K562 (cell line): ENCODE measurements around the gene KCTD6. TPM values are rescaled to one million over a fixed set of nuclear protein-coding genes. Genes with fewer than 3 reads are reported as not detected.

Experiments
- ATAC-seq: fragments of 200-7000 bp; cut with Tn5 transposase; 3 replicates; pipeline ENCODE4 v1.9.1; 2020; ENCODE audit warnings: moderate library complexity
- BruUV-seq: library from RNA; stranded (reverse); fragments of 400-500 nt; replicated peaks from 2 replicates; lab custom pipeline; 2021; lab: Mats Ljungman, UMichigan
- CTCF ChIA-PET: fragments of 300-600 bp; formaldehyde crosslinking; extraction: SDS; loops from one replicate; lab custom pipeline; 2021; ENCODE audit warnings: low intra/inter-chr PET ratio; lab: Yijun Ruan, JAX
- POLR2A ChIA-PET: fragments of 300-600, 350-650 bp; sonication (Branson Sonifier 250); formaldehyde crosslinking; extraction: SDS; loops from one replicate; lab custom pipeline; 2021; ENCODE audit warnings: antibody characterized with exemption, inconsistent platforms; lab: Yijun Ruan, JAX
- DNase-seq, 4 experiments: peaks; one replicate each; pipeline versions ENCODE4 v3.0.0 to v3.0.0-alpha.2; 2011 to 2018; ENCODE audit warnings: low spot score in 3 of 4, mixed read lengths in 3 of 4; ENCODE audit errors: extremely low read depth in 1 of 4
- FAIRE-seq: peaks from 2 replicates; lab custom pipeline; 2011; peaks lifted over from hg19 to GRCh38; lab: Jason Lieb, UNC
- H2AFZ ChIP-seq: 2 replicates; pipeline ENCODE4 v1.6.0; 2011; ENCODE audit warnings: low read depth, low read length, control low read depth, inconsistent platforms
- H3K27ac ChIP-seq: fragments of 200-600 bp; 3 replicates; pipeline ENCODE4 v1.8.0; 2011; ENCODE audit warnings: low read depth, mild to moderate bottlenecking, control low read depth, inconsistent platforms, low read length, moderate library complexity, mixed read lengths; ENCODE audit errors: extremely low read depth
- H3K27me3 ChIP-seq, 2 experiments: fragments of 300-600 bp in 1 of 2; 2 replicates in 1 of 2; 3 replicates in 1 of 2; pipeline versions ENCODE4 v1.6.0 to v1.8.0; 2011; ENCODE audit warnings: inconsistent platforms in 2 of 2, low read length in 2 of 2, mild to moderate bottlenecking in 1 of 2, mixed read lengths in 1 of 2, moderate library complexity in 1 of 2; ENCODE audit not compliant: control insufficient read depth in 2 of 2, insufficient read depth in 2 of 2
- H3K36me3 ChIP-seq: fragments of 300-600 bp; 3 replicates; pipeline ENCODE4 v1.8.0; 2011; ENCODE audit warnings: mild to moderate bottlenecking, low read length, inconsistent platforms; ENCODE audit not compliant: control insufficient read depth, insufficient read depth
- H3K4me1 ChIP-seq, 2 experiments: fragments of 200-600 bp in 1 of 2; replicated peaks in 1 of 2; 2 replicates in 1 of 2; 3 replicates in 1 of 2; pipeline versions ENCODE4 v1.5.1 to v1.8.0; 2011; ENCODE audit warnings: inconsistent platforms in 2 of 2, low read length in 2 of 2, mild to moderate bottlenecking in 1 of 2, mixed read lengths in 1 of 2, moderate library complexity in 1 of 2; ENCODE audit not compliant: control insufficient read depth in 2 of 2, insufficient read depth in 2 of 2
- H3K4me2 ChIP-seq: 2 replicates; pipeline ENCODE4 v1.6.1; 2011; ENCODE audit warnings: low read length, control low read depth, inconsistent platforms, mixed read lengths; ENCODE audit not compliant: insufficient read depth
- H3K4me3 ChIP-seq: fragments of 200-600 bp; sonication (generic), shearing (Covaris generic); 2 replicates; pipeline ENCODE4 v1.5.1; 2016; ENCODE audit warnings: control low read depth, inconsistent platforms
- H3K79me2 ChIP-seq: fragments of 200-600 bp; 3 replicates; pipeline ENCODE4 v1.8.0; 2011; ENCODE audit warnings: low read length, inconsistent platforms; ENCODE audit not compliant: control insufficient read depth, insufficient read depth
- H3K9ac ChIP-seq, 2 experiments: 2 replicates each; pipeline versions ENCODE4 v1.6.0 to v1.6.1; 2011; ENCODE audit warnings: low read depth in 2 of 2, low read length in 2 of 2, control low read depth in 1 of 2, inconsistent platforms in 1 of 2, mild to moderate bottlenecking in 1 of 2, mixed read lengths in 1 of 2; ENCODE audit not compliant: insufficient read depth in 1 of 2
- H3K9me1 ChIP-seq: one replicate; pipeline ENCODE4 v1.6.0; 2011; ENCODE audit warnings: inconsistent platforms, mild to moderate bottlenecking, low read length, moderate library complexity; ENCODE audit not compliant: control insufficient read depth, insufficient read depth
- H3K9me3 ChIP-seq: replicated peaks from 2 replicates; pipeline ENCODE4 v1.5.1; 2011; ENCODE audit warnings: low read depth, low read length, inconsistent platforms; ENCODE audit not compliant: control insufficient read depth, insufficient read depth
- H4K20me1 ChIP-seq: replicated peaks from 2 replicates; pipeline ENCODE4 v1.6.1; 2011; ENCODE audit warnings: low read length, inconsistent platforms, mixed read lengths; ENCODE audit not compliant: control insufficient read depth, insufficient read depth
- HDGF ChIP-seq: fragments of 450-650 bp; IDR thresholded peaks from 2 replicates; pipeline ENCODE4 v1.6.1; 2016
- KDM5B ChIP-seq: fragments of 200-600 bp; sonication (generic); IDR thresholded peaks from 2 replicates; pipeline ENCODE4 v1.6.1; 2012; ENCODE audit warnings: low read depth, mild to moderate bottlenecking, moderate library complexity, low read length, control low read depth, inconsistent platforms; ENCODE audit not compliant: insufficient replicate concordance
- SMARCC2 ChIP-seq: fragments of 450-650 bp; IDR thresholded peaks from 2 replicates; pipeline ENCODE4 v1.6.1; 2017; ENCODE audit warnings: antibody characterized with exemption, moderate library complexity, mild to moderate bottlenecking, low read depth
- WGBS: fragments of 100-300 bp; shearing (Covaris generic); methylation state at CpG from one replicate; pipeline ENCODE4 v1.1.6; 2016; ENCODE audit warnings: low coverage, mixed read lengths; ENCODE audit not compliant: insufficient coverage; ENCODE audit errors: missing lambda C conversion rate; 5-methylcytosine and 5-hydroxymethylcytosine counted together
- in situ Hi-C: fragments of 300-500 bp; cut with MboI; formaldehyde crosslinking; loops from 4 replicates; pipeline ENCODE4 v1.15.0; 2018; ENCODE audit warnings: inconsistent platforms, mixed read lengths
- intact Hi-C: fragments of 100-400 bp; cut with micrococcal nuclease; formaldehyde crosslinking; loops from 2 replicates; pipeline ENCODE4 v1.14.2; 2022
- polyA plus RNA-seq, 8 experiments: library from polyadenylated mRNA; depleted of rRNA in 4 of 8; stranded (reverse) in 5 of 8; unstranded in 3 of 8; fragments of >200 nt; fragmentation: Nextera tagmentation in 2 of 8; fragmentation: Illumina TruSeq in 1 of 8; extraction: Ambion mirVana in 2 of 8; extraction: Trizol in 1 of 8; gene quantifications; 2 replicates each; pipeline versions ENCODE4 v1.2.1 to v1.2.3, GENCODE V29; 2011 to 2014; ENCODE audit warnings: inconsistent platforms in 1 of 8, missing spikeins in 1 of 8
- total RNA-seq, 7 experiments: library from RNA; depleted of rRNA in 6 of 7; stranded (reverse); fragments of >200 nt in 6 of 7; fragmentation: Illumina TruSeq in 2 of 7; extraction: Trizol in 2 of 7; gene quantifications; 2 replicates each; pipeline versions ENCODE4 v1.2.1 to v1.2.3, GENCODE V29; 2011 to 2021; ENCODE audit warnings: low replicate concordance in 1 of 7
- TF ChIP-seq, protein P1 (sequence below), 2 experiments: fragments of 450-650 bp in 1 of 2; sonication (generic) in 1 of 2; formaldehyde crosslinking in 1 of 2; IDR thresholded peaks in 1 of 2; conservative IDR thresholded peaks in 1 of 2; 2 replicates each; pipeline versions ENCODE4 v1.6.1 to v1.8.1; 2016 to 2023; ENCODE audit warnings: mild to moderate bottlenecking in 2 of 2, moderate library complexity in 2 of 2, inconsistent platforms in 1 of 2, missing genetic modification reagents in 1 of 2
- TF ChIP-seq, protein P2 (sequence below): fragments of 450-650 bp; formaldehyde crosslinking; IDR thresholded peaks from 2 replicates; pipeline ENCODE4 v1.4.0; 2020; ENCODE audit warnings: mild to moderate bottlenecking

The KCTD6 gene
- total and polyA plus RNA-seq, 9 of the 15 experiments (the other 6 are each of a cell fraction or from before 2014, with no cell fraction given): 2.1 to 5.9 (median 4.5) TPM

DNA sequence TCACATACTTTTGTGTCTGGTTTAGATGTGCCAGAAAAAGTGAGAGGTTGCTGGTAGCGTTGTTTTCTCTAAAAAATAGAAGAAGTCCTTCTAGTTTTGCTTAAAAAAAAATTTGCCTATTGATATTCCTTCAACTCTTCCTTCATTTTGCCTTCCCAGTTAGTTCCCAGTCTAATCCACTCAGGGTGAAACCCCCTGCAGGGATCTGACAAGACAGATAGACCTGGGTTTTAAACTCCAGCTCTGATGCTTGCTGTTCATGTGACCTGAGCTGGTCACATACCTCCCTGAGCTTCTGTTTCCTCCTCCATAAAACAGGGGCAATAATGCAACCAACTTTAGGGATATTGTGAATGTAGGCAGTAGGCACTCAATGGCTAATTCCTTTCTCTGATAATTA lies 18.6 kb upstream of the KCTD6 start:
- no TSS peak for BruUV-seq
- Histone ChIP-seq H4K20me1 (no peaks in the 10 kb centered on the region), H3K9ac (no peak overlapping the region), H3K9me1 (no peaks in the 10 kb centered on the region), H3K4me2 (no peak overlapping the region), H3K4me1 (peaks cover 0 to 10% of the 10 kb centered on the region in 2 experiments; a peak in 4 of 5 replicates), H3K9me3 (no peaks in the 10 kb centered on the region), H2AFZ (no peak overlapping the region), H3K79me2 (no peaks in the 10 kb centered on the region), H3K27me3 (no peaks in the 10 kb centered on the region), H3K36me3 (no peaks in the 10 kb centered on the region), H3K4me3 (no peak overlapping the region), H3K27ac (no peak overlapping the region)
- DNase-seq (no peak), ATAC-seq (no peak), FAIRE-seq (no peak)
- CTCF ChIA-PET: no interaction called here
- no CpG with 5 or more reads among the region's 1 CpG for WGBS
- POLR2A ChIA-PET: no interaction called here
- in situ Hi-C loops: no loop called here
- intact Hi-C loops: no loop called here
- TF ChIP-seq, protein P1, sequence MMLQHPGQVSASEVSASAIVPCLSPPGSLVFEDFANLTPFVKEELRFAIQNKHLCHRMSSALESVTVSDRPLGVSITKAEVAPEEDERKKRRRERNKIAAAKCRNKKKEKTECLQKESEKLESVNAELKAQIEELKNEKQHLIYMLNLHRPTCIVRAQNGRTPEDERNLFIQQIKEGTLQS (IDR thresholded peaks at IDR 0.05): no peak
- TF ChIP-seq, protein P1 (CRISPR knock-in tag; conservative IDR thresholded peaks at IDR 0.05): no peak
- TF ChIP-seq SMARCC2 (no peak), HDGF (no peak)

DNA sequence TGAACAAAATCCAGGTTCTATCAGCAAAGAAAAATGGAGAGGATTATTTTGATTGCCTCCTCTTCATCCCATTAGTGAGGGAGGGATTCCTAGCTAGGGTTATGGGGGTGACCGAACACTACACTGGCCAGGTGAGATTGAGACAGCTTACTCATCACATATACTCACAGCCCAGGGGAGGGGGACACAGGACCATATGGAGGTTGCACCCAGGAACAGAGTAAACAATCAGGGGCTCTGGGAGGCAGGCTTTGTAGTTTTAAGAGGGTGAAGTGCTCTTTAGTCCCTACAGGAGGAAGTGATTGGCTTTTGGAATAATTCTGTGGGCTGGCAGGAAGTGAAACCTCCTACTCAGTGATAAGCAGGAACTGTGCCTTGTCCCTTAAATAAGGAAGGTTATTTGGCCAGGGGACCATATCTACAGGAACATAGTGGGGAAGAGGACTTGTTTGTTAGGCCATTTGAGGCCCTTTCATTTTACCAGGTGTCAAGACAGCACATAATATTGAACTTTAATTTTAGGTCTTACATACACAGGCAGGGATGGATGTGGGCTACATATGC lies 17.5 kb upstream of the KCTD6 start:
- ATAC-seq (no peak), DNase-seq (no peak), FAIRE-seq (no peak)
- peaks cover 0 to 10% of the 10 kb centered on the region in 2 experiments; a peak in 4 of 5 replicates for H3K4me1 ChIP-seq
- H3K27ac ChIP-seq: no peak overlapping the region
- TF ChIP-seq KDM5B: no peak
- TF ChIP-seq, protein P2, sequence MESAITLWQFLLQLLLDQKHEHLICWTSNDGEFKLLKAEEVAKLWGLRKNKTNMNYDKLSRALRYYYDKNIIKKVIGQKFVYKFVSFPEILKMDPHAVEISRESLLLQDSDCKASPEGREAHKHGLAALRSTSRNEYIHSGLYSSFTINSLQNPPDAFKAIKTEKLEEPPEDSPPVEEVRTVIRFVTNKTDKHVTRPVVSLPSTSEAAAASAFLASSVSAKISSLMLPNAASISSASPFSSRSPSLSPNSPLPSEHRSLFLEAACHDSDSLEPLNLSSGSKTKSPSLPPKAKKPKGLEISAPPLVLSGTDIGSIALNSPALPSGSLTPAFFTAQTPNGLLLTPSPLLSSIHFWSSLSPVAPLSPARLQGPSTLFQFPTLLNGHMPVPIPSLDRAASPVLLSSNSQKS (CRISPR knock-in tag): no peak
- ChIA-PET CTCF (no interaction called here), POLR2A (interaction anchor here (0.6 to 0.8 kb wide), 3 partner anchors 13 to 1448 kb away, joined by 3 read pairs; no protein-coding TSS in a partner anchor)
- H3K4me2 ChIP-seq: no peak overlapping the region
- no peaks in the 10 kb centered on the region for H3K9me1 ChIP-seq
- H2AFZ ChIP-seq: no peak overlapping the region
- H4K20me1 ChIP-seq: no peaks in the 10 kb centered on the region
- no peak overlapping the region for H3K9ac ChIP-seq
- H3K79me2 ChIP-seq: no peaks in the 10 kb centered on the region
- H3K27me3 ChIP-seq: no peaks in the 10 kb centered on the region
- H3K9me3 ChIP-seq: no peaks in the 10 kb centered on the region
- no peaks in the 10 kb centered on the region for H3K36me3 ChIP-seq
- intact Hi-C loops: no loop called here
- WGBS: 0% methylated on average over 1 of the region's 1 CpG
- in situ Hi-C loops: no loop called here
- no peak overlapping the region for H3K4me3 ChIP-seq
- BruUV-seq: no TSS peak
